GM23338 (cell line): ENCODE data around the gene MAPK8. TPM values are rescaled to one million over a fixed set of nuclear protein-coding genes. Genes with fewer than 3 reads are reported as not detected.

Source experiments
- ATAC-seq: fragments of 200-7000 bp; cut with Tn5 transposase; 3 replicates; pipeline ENCODE4 v1.9.1; 2020
- DNase-seq: peaks from one replicate; pipeline ENCODE4 v3.0.0-alpha.2; 2015; ENCODE audit warnings: low spot score
- H2AFZ ChIP-seq: fragments of 200-600 bp; sonication (generic); 2 replicates; pipeline ENCODE4 v1.8.0; 2016; ENCODE audit warnings: antibody characterized with exemption, mild to moderate bottlenecking, moderate library complexity
- H3F3A ChIP-seq: fragments of 200-600 bp; sonication (generic); replicated peaks from 2 replicates; pipeline ENCODE4 v1.8.0; 2017; ENCODE audit warnings: antibody characterized with exemption, mixed run types, low read depth
- H3K27ac ChIP-seq: fragments of 200-600 bp; sonication (generic); 2 replicates; pipeline ENCODE4 v1.6.1; 2016; ENCODE audit warnings: low read depth
- H3K27me3 ChIP-seq: fragments of 200-600 bp; sonication (generic); 2 replicates; pipeline ENCODE4 v1.8.0; 2016; ENCODE audit warnings: mild to moderate bottlenecking, mixed run types, moderate library complexity; ENCODE audit not compliant: insufficient read depth
- H3K36me3 ChIP-seq: fragments of 200-600 bp; sonication (generic); 2 replicates; pipeline ENCODE4 v1.8.0; 2016; ENCODE audit warnings: mild to moderate bottlenecking; ENCODE audit not compliant: insufficient read depth
- H3K4me1 ChIP-seq: fragments of 200-600 bp; sonication (generic); 2 replicates; pipeline ENCODE4 v1.8.0; 2016; ENCODE audit warnings: mild to moderate bottlenecking, moderate library complexity; ENCODE audit not compliant: insufficient read depth
- H3K4me2 ChIP-seq: fragments of 200-600 bp; sonication (generic); 2 replicates; pipeline ENCODE4 v1.7.1; 2017; ENCODE audit warnings: mixed run types
- H3K4me3 ChIP-seq: fragments of 200-600 bp; sonication (generic); 2 replicates; pipeline ENCODE4 v1.6.1; 2016; ENCODE audit warnings: mixed run types
- H3K79me2 ChIP-seq: fragments of 200-600 bp; sonication (generic); replicated peaks from 2 replicates; pipeline ENCODE4 v1.8.0; 2017; ENCODE audit warnings: mild to moderate bottlenecking; ENCODE audit not compliant: insufficient read depth
- H3K9me2 ChIP-seq: fragments of 200-600 bp; sonication (generic); 2 replicates; pipeline ENCODE4 v1.8.0; 2017; ENCODE audit not compliant: insufficient read depth
- H4K20me1 ChIP-seq: fragments of 200-600 bp; sonication (generic); replicated peaks from 2 replicates; pipeline ENCODE4 v1.8.0; 2017; ENCODE audit warnings: mild to moderate bottlenecking; ENCODE audit not compliant: insufficient read depth
- H3K27ac Mint-ChIP-seq: 2 replicates; pipeline ENCODE4 v1.8.0; 2020; ENCODE audit warnings: inconsistent platforms, mild to moderate bottlenecking, moderate library complexity, mixed read lengths
- H3K27me3 Mint-ChIP-seq: 3 replicates; pipeline ENCODE4 v1.8.0; 2022; ENCODE audit warnings: low read depth, mild to moderate bottlenecking, moderate library complexity, mixed read lengths, inconsistent platforms; ENCODE audit not compliant: insufficient read depth, poor library complexity
- H3K36me3 Mint-ChIP-seq: 3 replicates; pipeline ENCODE4 v1.8.0; 2021; ENCODE audit warnings: low read depth, mild to moderate bottlenecking, inconsistent platforms, moderate library complexity, mixed read lengths
- H3K4me1 Mint-ChIP-seq: 3 replicates; pipeline ENCODE4 v1.8.0; 2020; ENCODE audit warnings: mild to moderate bottlenecking, inconsistent platforms, mixed read lengths
- H3K4me3 Mint-ChIP-seq: 3 replicates; pipeline ENCODE4 v1.8.0; 2021; ENCODE audit warnings: moderate library complexity, mild to moderate bottlenecking, inconsistent platforms, mixed read lengths
- H3K9me3 Mint-ChIP-seq: 3 replicates; pipeline ENCODE4 v1.8.0; 2020; ENCODE audit warnings: moderate library complexity, mild to moderate bottlenecking, inconsistent platforms, mixed read lengths
- CREB1 ChIP-seq: fragments of 250-450 bp; sonication (Bioruptor Pico); IDR thresholded peaks from 2 replicates; pipeline ENCODE4 v1.5.0; 2020; ENCODE audit warnings: low read depth, mild to moderate bottlenecking, moderate library complexity
- EZH2 ChIP-seq: fragments of 200-600 bp; sonication (generic); IDR thresholded peaks from one replicate; pipeline ENCODE4 v1.8.0; 2017; ENCODE audit warnings: antibody characterized with exemption, mild to moderate bottlenecking, low read depth; ENCODE audit not compliant: unreplicated experiment
- EZH2phosphoT487 ChIP-seq: fragments of 200-600 bp; sonication (generic); IDR thresholded peaks from one replicate; pipeline ENCODE4 v1.8.1; 2018; ENCODE audit warnings: antibody characterized with exemption; ENCODE audit not compliant: unreplicated experiment
- JUNB ChIP-seq: IDR thresholded peaks from one replicate; pipeline ENCODE4 v1.6.1; 2016; ENCODE audit warnings: antibody characterized with exemption; ENCODE audit not compliant: unreplicated experiment
- NANOG ChIP-seq: IDR thresholded peaks from 2 replicates; pipeline ENCODE4 v1.6.1; 2016; ENCODE audit warnings: antibody characterized with exemption, borderline replicate concordance
- POLR2AphosphoS5 ChIP-seq: IDR thresholded peaks from 2 replicates; pipeline ENCODE4 v1.6.1; 2016; ENCODE audit warnings: antibody characterized with exemption, low read depth
- REST ChIP-seq: IDR thresholded peaks from one replicate; pipeline ENCODE4 v1.6.1; 2018; ENCODE audit warnings: antibody characterized with exemption; ENCODE audit not compliant: unreplicated experiment
- STAT1 ChIP-seq: IDR thresholded peaks from one replicate; pipeline ENCODE4 v1.6.1; 2016; ENCODE audit warnings: antibody characterized with exemption; ENCODE audit not compliant: unreplicated experiment
- ZNF114 ChIP-seq: fragments of 250-450 bp; sonication (Bioruptor Pico); IDR thresholded peaks from 2 replicates; pipeline ENCODE4 v1.5.0; 2020; ENCODE audit warnings: mild to moderate bottlenecking, moderate library complexity
- ZNF331 ChIP-seq: fragments of 250-450 bp; sonication (Bioruptor Pico); IDR thresholded peaks from 2 replicates; pipeline ENCODE4 v1.5.0; 2020; ENCODE audit warnings: low read depth, mild to moderate bottlenecking, moderate library complexity
- ZNF462 ChIP-seq: fragments of 250-450 bp; sonication (Bioruptor Pico); IDR thresholded peaks from 2 replicates; pipeline ENCODE4 v1.5.0; 2020; ENCODE audit warnings: mild to moderate bottlenecking, moderate library complexity
- polyA plus RNA-seq: library from polyadenylated mRNA; unstranded; fragments of >200 nt; fragmentation: Nextera tagmentation; extraction: Ambion mirVana; gene quantifications from 2 replicates; pipeline ENCODE4 v1.2.1, GENCODE V29; 2016
- total RNA-seq: library from RNA; depleted of rRNA; stranded (reverse); fragments of >200 nt; shearing (Covaris generic); gene quantifications from 2 replicates; pipeline ENCODE4 v1.2.3, GENCODE V29; 2014
- TF ChIP-seq, protein P1 (sequence below), 2 experiments: fragments of 200-600 bp in 1 of 2; sonication (generic) in 1 of 2; conservative IDR thresholded peaks; 2 replicates each; pipeline versions ENCODE4 v1.5.1 to v1.6.1; 2016 to 2017; ENCODE audit warnings: antibody characterized with exemption in 2 of 2, low read depth in 2 of 2, mild to moderate bottlenecking in 2 of 2, moderate library complexity in 1 of 2
- TF ChIP-seq, protein P2 (sequence below): IDR thresholded peaks from 2 replicates; pipeline ENCODE4 v1.6.1; 2016; ENCODE audit warnings: antibody characterized with exemption

Gene MAPK8
- total and polyA plus RNA-seq, 2 experiments from 2014 or later = 52.4 to 73.6 TPM

GRCh38 chr10:48466611-48467240 is 160.2 kb downstream of the MAPK8 start:
- H3K4me3 Mint-ChIP-seq = peak overlapping the region; percentile 45
- DNase-seq (peak; percentile 69), ATAC-seq (peak; percentile 59)
- Histone ChIP-seq H3K4me2 (peak overlapping the region; percentile 74; the same call in 1 of the 2 replicates), H3K36me3 (no peaks in the 10 kb centered on the region), H2AFZ (no peak overlapping the region), H3F3A (0 out of 2 replicates have a peak, but pooled peaks cover 3% of the 10 kb centered on the region), H3K9me2 (no peaks in the 10 kb centered on the region), H4K20me1 (no peaks in the 10 kb centered on the region; the same call in 1 of the 2 replicates), H3K79me2 (no peaks in the 10 kb centered on the region), H3K4me3 (peak overlapping the region; percentile 46; the same call in 1 of the 2 replicates), H3K4me1 (peaks cover 7% of the 10 kb centered on the region; the same call in 1 of the 2 replicates), H3K27me3 (peaks cover 14% of the 10 kb centered on the region), H3K27ac (no peak overlapping the region)
- TF ChIP-seq EZH2 (no peak), REST (no peak), CREB1 (CRISPR knock-in tag) (no peak), STAT1 (no peak), EZH2phosphoT487 (no peak), ZNF462 (CRISPR knock-in tag) (no peak), JUNB (no peak), ZNF114 (no peak), ZNF331 (CRISPR knock-in tag) (no peak), POLR2AphosphoS5 (no peak), NANOG (no peak)
- TF ChIP-seq, protein P1, sequence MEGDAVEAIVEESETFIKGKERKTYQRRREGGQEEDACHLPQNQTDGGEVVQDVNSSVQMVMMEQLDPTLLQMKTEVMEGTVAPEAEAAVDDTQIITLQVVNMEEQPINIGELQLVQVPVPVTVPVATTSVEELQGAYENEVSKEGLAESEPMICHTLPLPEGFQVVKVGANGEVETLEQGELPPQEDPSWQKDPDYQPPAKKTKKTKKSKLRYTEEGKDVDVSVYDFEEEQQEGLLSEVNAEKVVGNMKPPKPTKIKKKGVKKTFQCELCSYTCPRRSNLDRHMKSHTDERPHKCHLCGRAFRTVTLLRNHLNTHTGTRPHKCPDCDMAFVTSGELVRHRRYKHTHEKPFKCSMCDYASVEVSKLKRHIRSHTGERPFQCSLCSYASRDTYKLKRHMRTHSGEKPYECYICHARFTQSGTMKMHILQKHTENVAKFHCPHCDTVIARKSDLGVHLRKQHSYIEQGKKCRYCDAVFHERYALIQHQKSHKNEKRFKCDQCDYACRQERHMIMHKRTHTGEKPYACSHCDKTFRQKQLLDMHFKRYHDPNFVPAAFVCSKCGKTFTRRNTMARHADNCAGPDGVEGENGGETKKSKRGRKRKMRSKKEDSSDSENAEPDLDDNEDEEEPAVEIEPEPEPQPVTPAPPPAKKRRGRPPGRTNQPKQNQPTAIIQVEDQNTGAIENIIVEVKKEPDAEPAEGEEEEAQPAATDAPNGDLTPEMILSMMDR (conservative IDR thresholded peaks at IDR 0.05; ENCODE audit: low read depth in 2 of 2) = no peak
- TF ChIP-seq, protein P2, sequence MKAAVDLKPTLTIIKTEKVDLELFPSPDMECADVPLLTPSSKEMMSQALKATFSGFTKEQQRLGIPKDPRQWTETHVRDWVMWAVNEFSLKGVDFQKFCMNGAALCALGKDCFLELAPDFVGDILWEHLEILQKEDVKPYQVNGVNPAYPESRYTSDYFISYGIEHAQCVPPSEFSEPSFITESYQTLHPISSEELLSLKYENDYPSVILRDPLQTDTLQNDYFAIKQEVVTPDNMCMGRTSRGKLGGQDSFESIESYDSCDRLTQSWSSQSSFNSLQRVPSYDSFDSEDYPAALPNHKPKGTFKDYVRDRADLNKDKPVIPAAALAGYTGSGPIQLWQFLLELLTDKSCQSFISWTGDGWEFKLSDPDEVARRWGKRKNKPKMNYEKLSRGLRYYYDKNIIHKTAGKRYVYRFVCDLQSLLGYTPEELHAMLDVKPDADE = no peak
- no peak overlapping the region for H3K27ac Mint-ChIP-seq
- H3K9me3 Mint-ChIP-seq = no peaks in the 10 kb centered on the region
- peaks cover 4% of the 10 kb centered on the region; the same call in 1 of the 3 replicates for H3K36me3 Mint-ChIP-seq
- H3K27me3 Mint-ChIP-seq = peaks cover 9% of the 10 kb centered on the region
- H3K4me1 Mint-ChIP-seq = peaks cover 26% of the 10 kb centered on the region
